Fibroblast of lung (primary cell): ENCODE measurements around the gene HRH1.

Source experiments
- CTCF ChIP-seq, 2 donors: IDR thresholded peaks in 1 of 2; conservative IDR thresholded peaks in 1 of 2; 1 replicate in 1 of 2; 2 replicates in 1 of 2; pipeline ENCODE4 v1.5.1; 2011 to 2012; ENCODE audit warnings: low read length in 2 of 2, control low read depth in 1 of 2, inconsistent platforms in 1 of 2, low read depth in 1 of 2, mild to moderate bottlenecking in 1 of 2
- EZH2 ChIP-seq: IDR thresholded peaks from 2 replicates; pipeline ENCODE4 v1.5.1; 2012; ENCODE audit warnings: low read length, control low read depth, mild to moderate bottlenecking; ENCODE audit errors: missing control alignments

DNA sequence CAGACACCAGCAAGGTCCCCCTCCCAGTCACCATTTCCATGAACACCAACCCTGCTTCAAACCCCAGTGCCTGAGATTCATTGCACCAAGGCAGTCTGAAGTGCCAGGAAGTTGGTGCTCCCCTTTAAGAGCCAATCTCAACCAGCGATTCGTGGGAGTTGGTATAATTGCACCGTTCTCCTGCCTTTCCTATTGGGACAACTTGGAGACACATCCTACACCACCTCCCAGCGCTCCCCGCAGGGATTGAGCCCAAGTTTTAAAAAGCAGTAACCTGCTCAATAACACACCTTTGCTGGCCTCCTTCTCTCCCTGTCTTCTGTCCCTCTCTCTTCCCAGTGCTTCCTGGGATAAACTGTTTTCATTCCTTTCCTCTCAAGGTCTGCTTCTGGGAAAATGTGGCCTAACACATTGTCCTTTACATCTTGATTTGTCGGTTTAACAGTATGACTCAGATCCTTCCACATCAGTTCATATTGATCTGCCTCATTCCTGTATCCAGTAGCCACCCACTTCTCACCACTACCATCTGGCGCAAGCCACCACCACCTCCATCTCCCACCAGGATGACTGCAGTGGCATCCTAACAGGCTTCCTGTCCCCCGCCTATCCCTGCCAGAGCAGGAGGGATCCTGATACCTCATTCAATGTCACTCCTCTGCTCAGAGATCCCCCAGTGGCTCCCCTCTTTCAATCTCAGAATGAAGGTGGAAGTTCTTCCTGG is 37.8 kb upstream of the HRH1 start:
- no peak for TF ChIP-seq CTCF (conservative IDR thresholded peaks at IDR 0.05 in 1 of 2, IDR thresholded peaks at IDR 0.05 in 1 of 2; ENCODE audit: low read depth in 1 of 2, low read length in 2 of 2)
- no peak for TF ChIP-seq EZH2
